Ovary (tissue), 9 donors: ENCODE data around the gene ACADS. TPM values are rescaled to one million over a fixed set of nuclear protein-coding genes. Genes with fewer than 3 reads are reported as not detected.

ENCODE experiments used
- DNase-seq, 5 donors: peaks; one replicate each; pipeline ENCODE4 v3.0.0-alpha.2; 2019 to 2020
- H3K27ac ChIP-seq, 2 donors: fragments of 200-600 bp; one replicate each; pipeline versions ENCODE4 v1.5.1 to v1.8.0; 2019 to 2022
- H3K27me3 ChIP-seq: fragments of 200-600 bp; one replicate; pipeline ENCODE4 v1.8.0; 2022
- H3K36me3 ChIP-seq: fragments of 200-600 bp; sonication (generic); one replicate; pipeline ENCODE4 v1.5.1; 2019
- H3K4me1 ChIP-seq: one replicate; pipeline ENCODE4 v1.8.1; 2013; ENCODE audit warnings: mild to moderate bottlenecking, moderate library complexity; ENCODE audit not compliant: insufficient read depth
- H3K4me3 ChIP-seq: fragments of 200-600 bp; sonication (generic); one replicate; pipeline ENCODE4 v1.5.1; 2017
- H3K9me3 ChIP-seq, 2 donors: fragments of 200-600 bp in 1 of 2; sonication (generic) in 1 of 2; one replicate each; pipeline versions ENCODE4 v1.5.1 to v1.8.1; 2013 to 2019; ENCODE audit warnings: mild to moderate bottlenecking in 1 of 2, moderate library complexity in 1 of 2
- EP300 ChIP-seq: sonication (generic); formaldehyde crosslinking; IDR thresholded peaks from one replicate; pipeline ENCODE4 v1.6.1; 2017; ENCODE audit warnings: antibody characterized with exemption
- POLR2A ChIP-seq: fragments of 450-650 bp; IDR thresholded peaks from one replicate; pipeline ENCODE4 v1.6.1; 2017; ENCODE audit warnings: antibody characterized with exemption, mild to moderate bottlenecking, moderate library complexity
- WGBS, 3 donors: extraction: QIAGEN DNeasy Blood & Tissue Kit in 1 of 3; methylation state at CpG; one replicate each; pipeline versions ENCODE4 v1.1.5 to v1.1.7; 2013 to 2017; 5-methylcytosine and 5-hydroxymethylcytosine counted together
- intact Hi-C, 4 donors: fragments of 100-400 bp; cut with DNase I; formaldehyde crosslinking; loops; one replicate each; pipeline versions ENCODE4 v1.11.0 to v1.15.1; 2022 to 2023
- polyA plus RNA-seq, 2 donors: library from polyadenylated mRNA; stranded (reverse); fragments of 200-250 nt in 1 of 2; fragments of 350-450 nt in 1 of 2; fragmentation: Illumina TruSeq in 1 of 2; extraction: RNeasy Lipid Tissue Mini Kit (QIAGEN cat#74804) in 1 of 2; gene quantifications; one replicate each; pipeline ENCODE4 v1.2.3, GENCODE V29; 2013 to 2014
- total RNA-seq, 7 donors: library from RNA; depleted of rRNA in 2 of 7; stranded (reverse); fragments of >200 nt in 2 of 7; fragmentation: NEBNext Ultra II Directional in 3 of 7; extraction: Animal tissue kit (Norgen Biotek cat#: 25700) in 3 of 7; gene quantifications; one replicate each; pipeline versions ENCODE4 v1.1.0 to v1.2.4, GENCODE V29; 2016 to 2023
- TF ChIP-seq, protein P1 (sequence below), 3 donors: fragments of 450-650 bp in 2 of 3; fragments of 200-600 bp in 1 of 3; IDR thresholded peaks; one replicate each; pipeline versions ENCODE4 v1.5.1 to v1.8.0; 2016 to 2022; ENCODE audit warnings: antibody characterized with exemption in 3 of 3, mild to moderate bottlenecking in 1 of 3
- donor health status: DM: no; HTN: no; CAD: no; lungs with moderate emphysema.
- donor health status: DM: no; HTN: no; CAD: no.
- donor health status: Bipolar disorder and iron deficiency.
- donor health status: DM: yes; HTN: yes; CAD: no.
- donor health status: DM: no; HTN: no; CAD: no.
- donor health status: DM: yes; HTN: yes; CAD: no.

ACADS gene
- total and polyA plus RNA-seq, 9 donors, result 1.0 to 17.5 (median 13.9) TPM

DNA sequence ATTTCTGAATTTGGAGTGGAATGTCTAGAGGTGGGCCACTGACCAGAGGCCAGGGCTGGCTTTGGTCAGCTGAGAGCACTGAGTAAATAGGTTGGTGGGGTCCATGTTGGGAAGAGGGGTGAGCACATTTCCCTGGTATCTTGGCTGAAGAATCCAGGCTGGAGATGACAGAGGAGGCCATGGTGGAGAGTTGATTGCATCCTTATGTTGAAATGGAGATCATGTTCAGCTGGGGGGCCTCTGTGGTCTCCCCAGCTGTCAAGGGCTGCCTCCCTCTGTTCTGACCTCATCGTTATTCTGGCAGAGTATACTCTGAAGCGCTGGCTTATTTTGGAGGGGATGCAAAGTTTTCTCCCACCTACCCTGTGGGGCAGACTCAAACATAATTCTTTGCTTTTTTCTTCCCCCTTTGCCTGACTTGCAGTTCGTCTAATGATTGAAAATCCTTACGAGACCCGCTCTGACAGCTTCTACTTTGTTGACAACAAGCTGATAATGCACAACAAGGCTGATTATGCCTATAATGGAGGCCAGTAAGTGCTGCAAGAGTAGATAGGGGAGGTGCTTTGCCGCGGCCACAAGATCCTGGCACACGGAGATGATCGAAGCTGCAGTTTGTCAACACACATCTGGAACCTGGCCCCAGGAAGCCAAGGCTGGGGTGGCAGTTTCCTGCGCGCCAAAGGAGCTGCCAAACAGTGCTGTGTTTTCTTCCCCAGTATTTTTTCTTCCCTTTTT is 6.0 kb upstream of the ACADS start:
- TF ChIP-seq EP300 (no peak), POLR2A (no peak)
- TF ChIP-seq, protein P1, sequence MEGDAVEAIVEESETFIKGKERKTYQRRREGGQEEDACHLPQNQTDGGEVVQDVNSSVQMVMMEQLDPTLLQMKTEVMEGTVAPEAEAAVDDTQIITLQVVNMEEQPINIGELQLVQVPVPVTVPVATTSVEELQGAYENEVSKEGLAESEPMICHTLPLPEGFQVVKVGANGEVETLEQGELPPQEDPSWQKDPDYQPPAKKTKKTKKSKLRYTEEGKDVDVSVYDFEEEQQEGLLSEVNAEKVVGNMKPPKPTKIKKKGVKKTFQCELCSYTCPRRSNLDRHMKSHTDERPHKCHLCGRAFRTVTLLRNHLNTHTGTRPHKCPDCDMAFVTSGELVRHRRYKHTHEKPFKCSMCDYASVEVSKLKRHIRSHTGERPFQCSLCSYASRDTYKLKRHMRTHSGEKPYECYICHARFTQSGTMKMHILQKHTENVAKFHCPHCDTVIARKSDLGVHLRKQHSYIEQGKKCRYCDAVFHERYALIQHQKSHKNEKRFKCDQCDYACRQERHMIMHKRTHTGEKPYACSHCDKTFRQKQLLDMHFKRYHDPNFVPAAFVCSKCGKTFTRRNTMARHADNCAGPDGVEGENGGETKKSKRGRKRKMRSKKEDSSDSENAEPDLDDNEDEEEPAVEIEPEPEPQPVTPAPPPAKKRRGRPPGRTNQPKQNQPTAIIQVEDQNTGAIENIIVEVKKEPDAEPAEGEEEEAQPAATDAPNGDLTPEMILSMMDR (IDR thresholded peaks at IDR 0.05), result no peak
- Histone ChIP-seq H3K4me3 (no peak overlapping the region), H3K27me3 (no peaks in the 10 kb centered on the region), H3K36me3 (no peaks in the 10 kb centered on the region), H3K4me1 (no peaks in the 10 kb centered on the region), H3K27ac (no peak overlapping the region), H3K9me3 (no peaks in the 10 kb centered on the region)
- intact Hi-C loops, result loop anchor here (10.0 kb wide), 2 partner anchors 75 to 135 kb away; partner anchors contain the start of genes POP5 (in 3 of the 4) and CABP1 (in 1 of the 4)
- WGBS, 3 donors, result 74 to 82% (median 81%) methylated on average over 11 of the region's 11 CpGs
- no peak for DNase-seq

DNA sequence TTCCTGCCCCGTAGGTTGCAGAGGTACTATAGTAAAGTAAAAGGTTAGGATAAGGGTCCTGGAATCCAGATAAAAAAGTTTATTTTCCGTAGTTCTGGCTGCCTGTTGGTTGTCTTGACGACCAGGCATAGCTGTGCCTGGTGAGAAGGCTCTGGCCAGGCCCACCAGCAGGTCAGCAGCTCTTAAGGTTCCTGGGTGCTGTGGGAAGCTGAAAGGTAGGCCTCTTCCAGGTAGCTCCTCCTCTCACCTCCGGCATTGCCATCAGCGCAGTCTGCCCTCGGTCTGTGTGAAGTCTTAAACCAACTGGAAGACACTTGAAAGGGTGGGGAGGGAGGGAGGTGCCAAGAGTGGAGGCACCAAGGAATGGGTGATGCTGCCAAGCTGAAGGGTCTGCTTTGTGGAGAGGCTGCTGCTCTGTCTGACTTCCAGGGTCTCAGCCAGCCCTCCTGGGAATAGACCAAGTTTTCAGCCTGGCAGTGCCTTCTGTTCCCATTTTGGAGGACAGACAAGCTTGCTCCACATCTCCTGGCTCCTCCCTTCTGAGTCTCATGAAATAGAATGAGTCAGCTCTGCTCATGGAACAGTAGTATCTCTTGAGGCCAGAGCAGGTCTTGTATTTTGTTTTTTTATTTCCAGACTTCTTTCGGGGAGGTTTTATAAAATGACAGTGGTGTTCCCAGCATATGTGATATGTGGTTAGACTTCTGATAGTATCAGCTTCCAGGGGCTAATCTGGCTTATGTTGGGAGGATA is 5.2 kb upstream of the ACADS start:
- TF ChIP-seq, protein P1 (IDR thresholded peaks at IDR 0.05), result no peak
- TF ChIP-seq EP300, result no peak
- TF ChIP-seq POLR2A, result no peak
- 67 to 72% (median 72%) methylated on average over 7 of the region's 7 CpGs for WGBS, 3 donors
- no peaks in the 10 kb centered on the region for H3K27me3 ChIP-seq
- no peak overlapping the region for H3K4me3 ChIP-seq
- intact Hi-C loops, result no loop called here
- DNase-seq, result no peak
- no peaks in the 10 kb centered on the region for H3K36me3 ChIP-seq
- no peak overlapping the region for H3K27ac ChIP-seq
- no peaks in the 10 kb centered on the region for H3K9me3 ChIP-seq
- peaks cover 1% of the 10 kb centered on the region for H3K4me1 ChIP-seq

DNA sequence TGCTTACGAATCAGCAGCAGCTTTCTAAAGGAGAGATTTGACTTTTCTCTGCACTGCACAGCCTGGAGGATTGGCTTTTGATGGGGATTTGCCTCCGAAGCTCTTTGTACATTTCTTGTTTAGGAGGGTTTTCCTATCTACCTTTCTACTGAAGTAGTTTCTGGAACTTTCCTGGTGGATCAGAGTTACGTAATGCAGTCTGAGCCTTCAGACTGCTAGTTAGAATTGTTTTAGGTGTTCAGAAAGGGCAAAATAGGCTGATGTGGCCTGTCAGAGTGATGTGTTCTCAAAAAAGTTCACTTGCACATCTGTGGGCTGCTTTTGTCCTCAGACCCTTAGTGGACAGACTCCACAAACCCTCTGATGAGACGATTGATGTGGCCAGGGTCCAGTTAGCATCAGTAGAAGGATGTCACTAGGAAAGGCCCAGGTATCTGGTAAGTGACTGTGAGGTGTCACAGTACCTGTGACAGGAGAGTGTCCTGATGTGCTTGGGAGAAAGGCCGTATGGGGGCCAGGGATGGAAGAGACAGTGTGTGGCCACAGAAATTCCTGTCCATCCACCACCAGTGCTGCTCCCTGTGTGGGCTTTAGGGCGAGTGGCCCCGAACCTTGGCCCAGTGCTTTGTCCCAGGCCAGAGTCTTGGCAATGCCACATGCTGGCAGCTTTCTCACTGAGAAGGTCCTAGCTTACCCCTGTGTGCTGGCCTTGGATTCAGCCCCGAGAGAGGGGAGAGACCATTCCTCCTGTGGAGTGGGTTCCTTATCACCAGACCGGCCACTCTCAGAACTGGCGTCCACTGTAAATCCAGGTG is 4.4 kb upstream of the ACADS start:
- no peaks in the 10 kb centered on the region for H3K36me3 ChIP-seq
- TF ChIP-seq EP300, result no peak
- intact Hi-C loops, result no loop called here

DNA sequence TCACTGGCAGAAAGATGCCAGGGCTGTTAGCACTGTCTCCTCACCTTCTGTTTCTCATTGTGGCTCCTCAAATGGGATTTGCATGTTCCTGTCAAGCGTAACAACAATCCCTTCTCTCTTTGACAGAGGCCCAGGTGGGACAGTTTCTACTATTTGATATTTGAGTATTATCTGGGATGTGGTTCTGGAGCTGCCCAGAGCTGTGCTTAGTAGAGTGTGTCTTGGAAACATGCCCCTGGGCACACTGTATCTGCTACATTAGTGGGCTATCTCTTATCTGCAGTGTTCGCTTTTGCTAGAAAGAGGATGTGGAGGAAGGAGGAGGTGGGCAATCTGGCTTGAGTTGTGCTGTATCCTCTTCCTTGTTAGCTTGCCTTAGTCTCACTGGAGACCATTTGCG is 3.8 kb upstream of the ACADS start:
- TF ChIP-seq, protein P1 (IDR thresholded peaks at IDR 0.05), result no peak
- TF ChIP-seq EP300 (no peak), POLR2A (no peak)
- Histone ChIP-seq H3K4me3 (no peak overlapping the region), H3K36me3 (no peaks in the 10 kb centered on the region), H3K4me1 (peaks cover 3% of the 10 kb centered on the region), H3K9me3 (no peaks in the 10 kb centered on the region), H3K27me3 (no peaks in the 10 kb centered on the region), H3K27ac (no peak overlapping the region)
- no peak for DNase-seq
- intact Hi-C loops, result no loop called here
- 95% methylated on average over 3 of the region's 3 CpGs for WGBS, 3 donors

More for the DNA sequence above, 4.4 kb upstream of the ACADS start:
- Histone ChIP-seq H3K4me3 (no peak overlapping the region), H3K27ac (no peak overlapping the region), H3K9me3 (no peaks in the 10 kb centered on the region), H3K27me3 (no peaks in the 10 kb centered on the region), H3K4me1 (peaks cover 3% of the 10 kb centered on the region)
- WGBS, 3 donors, result 84 to 89% (median 87%) methylated on average over 10 of the region's 10 CpGs
- DNase-seq, result no peak
